Lower lobe of right lung (tissue), 2 donors: ENCODE data around the gene NGEF. TPM values are rescaled to one million over a fixed set of nuclear protein-coding genes. Genes with fewer than 3 reads are reported as not detected.

Experiments used
- ATAC-seq, 2 donors: fragments of 200-7000 bp; cut with Tn5 transposase; one replicate each; pipeline ENCODE4 v1.9.1; 2020 to 2022; ENCODE audit warnings: mild to moderate bottlenecking in 2 of 2, moderate library complexity in 2 of 2
- DNase-seq: peaks from one replicate; pipeline ENCODE4 v3.0.0-alpha.2; 2020
- H3K27ac ChIP-seq: fragments of 200-600 bp; one replicate; pipeline ENCODE4 v1.8.0; 2022
- H3K27me3 ChIP-seq: fragments of 200-600 bp; one replicate; pipeline ENCODE4 v1.8.0; 2022; ENCODE audit warnings: low read depth
- H3K36me3 ChIP-seq: fragments of 200-600 bp; one replicate; pipeline ENCODE4 v1.8.0; 2022; ENCODE audit warnings: mild to moderate bottlenecking
- H3K4me1 ChIP-seq: fragments of 200-600 bp; one replicate; pipeline ENCODE4 v1.8.0; 2022
- H3K4me3 ChIP-seq: fragments of 200-600 bp; one replicate; pipeline ENCODE4 v1.8.0; 2022; ENCODE audit warnings: mild to moderate bottlenecking
- H3K9me3 ChIP-seq: fragments of 200-600 bp; one replicate; pipeline ENCODE4 v1.8.0; 2022
- intact Hi-C: fragments of 100-400 bp; cut with DNase I; formaldehyde crosslinking; loops from one replicate; pipeline ENCODE4 v1.11.0; 2022
- total RNA-seq: library from RNA; stranded (reverse); fragmentation: NEBNext Ultra II Directional; extraction: Animal tissue kit (Norgen Biotek cat#: 25700); gene quantifications from one replicate; pipeline ENCODE4 v1.2.1, GENCODE V29; 2021
- TF ChIP-seq, protein P1 (sequence below): fragments of 200-600 bp; IDR thresholded peaks from one replicate; pipeline ENCODE4 v1.8.0; 2022; ENCODE audit warnings: antibody characterized with exemption, mild to moderate bottlenecking
- donor health status: DM: no; HTN: yes; CAD: no; lungs with severe emphysema.

NGEF gene
- total RNA-seq, 1 donor from 2014 or later: 1.7 TPM

DNA sequence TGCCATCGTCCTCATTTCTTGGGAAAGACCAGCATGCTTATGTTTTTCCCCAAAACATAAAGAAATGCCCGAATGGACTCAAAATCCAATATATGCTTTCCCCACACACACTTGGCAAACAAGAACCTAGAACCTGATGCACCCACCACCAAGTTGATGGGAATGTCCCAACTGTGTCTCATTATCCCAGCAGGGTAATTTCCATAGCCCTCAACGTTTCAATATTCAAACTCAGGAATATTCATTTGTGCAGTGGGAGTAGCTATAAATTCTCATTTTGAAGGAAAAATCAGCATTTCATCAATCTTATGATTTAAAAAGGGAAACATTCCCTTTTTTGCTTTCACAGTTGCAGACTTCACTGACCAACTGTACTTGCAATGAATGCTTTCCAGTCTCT, 92.3 kb downstream of the NGEF start:
- Histone ChIP-seq H3K4me3 (no peak overlapping the region), H3K9me3 (no peaks in the 10 kb centered on the region), H3K27me3 (peaks cover 27% of the 10 kb centered on the region), H3K27ac (no peak overlapping the region), H3K36me3 (no peaks in the 10 kb centered on the region), H3K4me1 (no peaks in the 10 kb centered on the region)
- TF ChIP-seq, protein P1, sequence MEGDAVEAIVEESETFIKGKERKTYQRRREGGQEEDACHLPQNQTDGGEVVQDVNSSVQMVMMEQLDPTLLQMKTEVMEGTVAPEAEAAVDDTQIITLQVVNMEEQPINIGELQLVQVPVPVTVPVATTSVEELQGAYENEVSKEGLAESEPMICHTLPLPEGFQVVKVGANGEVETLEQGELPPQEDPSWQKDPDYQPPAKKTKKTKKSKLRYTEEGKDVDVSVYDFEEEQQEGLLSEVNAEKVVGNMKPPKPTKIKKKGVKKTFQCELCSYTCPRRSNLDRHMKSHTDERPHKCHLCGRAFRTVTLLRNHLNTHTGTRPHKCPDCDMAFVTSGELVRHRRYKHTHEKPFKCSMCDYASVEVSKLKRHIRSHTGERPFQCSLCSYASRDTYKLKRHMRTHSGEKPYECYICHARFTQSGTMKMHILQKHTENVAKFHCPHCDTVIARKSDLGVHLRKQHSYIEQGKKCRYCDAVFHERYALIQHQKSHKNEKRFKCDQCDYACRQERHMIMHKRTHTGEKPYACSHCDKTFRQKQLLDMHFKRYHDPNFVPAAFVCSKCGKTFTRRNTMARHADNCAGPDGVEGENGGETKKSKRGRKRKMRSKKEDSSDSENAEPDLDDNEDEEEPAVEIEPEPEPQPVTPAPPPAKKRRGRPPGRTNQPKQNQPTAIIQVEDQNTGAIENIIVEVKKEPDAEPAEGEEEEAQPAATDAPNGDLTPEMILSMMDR: no peak
- intact Hi-C loops: no loop called here
- ATAC-seq (no peak), DNase-seq (no peak)

- Histone ChIP-seq H3K27ac (no peak overlapping the region), H3K27me3 (peaks cover 24% of the 10 kb centered on the region), H3K9me3 (no peaks in the 10 kb centered on the region), H3K4me1 (no peaks in the 10 kb centered on the region), H3K36me3 (no peaks in the 10 kb centered on the region), H3K4me3 (no peak overlapping the region)
- no peak for ATAC-seq
- TF ChIP-seq, protein P1: no peak
- intact Hi-C loops: no loop called here
- DNase-seq: no peak
These were observed 93.0 kb downstream of the NGEF start for GRCh38 chr2:232920055-232920454.

GRCh38 chr2:232919141-232919540, 93.9 kb downstream of the NGEF start:
- Histone ChIP-seq H3K9me3 (no peaks in the 10 kb centered on the region), H3K4me1 (no peaks in the 10 kb centered on the region), H3K36me3 (no peaks in the 10 kb centered on the region), H3K4me3 (no peak overlapping the region), H3K27ac (no peak overlapping the region), H3K27me3 (peaks cover 17% of the 10 kb centered on the region)
- intact Hi-C loops: no loop called here
- TF ChIP-seq, protein P1: no peak
- ATAC-seq: no peak
- DNase-seq: no peak

GRCh38 chr2:232913903-232914302, 99.2 kb downstream of the NGEF start:
- Histone ChIP-seq H3K4me1 (no peaks in the 10 kb centered on the region), H3K9me3 (peaks cover 10% of the 10 kb centered on the region), H3K27ac (no peak overlapping the region), H3K27me3 (peaks cover 12% of the 10 kb centered on the region), H3K36me3 (no peaks in the 10 kb centered on the region), H3K4me3 (no peak overlapping the region)
- ATAC-seq: no peak
- intact Hi-C loops: no loop called here
- no peak for DNase-seq
- TF ChIP-seq, protein P1: no peak

DNA sequence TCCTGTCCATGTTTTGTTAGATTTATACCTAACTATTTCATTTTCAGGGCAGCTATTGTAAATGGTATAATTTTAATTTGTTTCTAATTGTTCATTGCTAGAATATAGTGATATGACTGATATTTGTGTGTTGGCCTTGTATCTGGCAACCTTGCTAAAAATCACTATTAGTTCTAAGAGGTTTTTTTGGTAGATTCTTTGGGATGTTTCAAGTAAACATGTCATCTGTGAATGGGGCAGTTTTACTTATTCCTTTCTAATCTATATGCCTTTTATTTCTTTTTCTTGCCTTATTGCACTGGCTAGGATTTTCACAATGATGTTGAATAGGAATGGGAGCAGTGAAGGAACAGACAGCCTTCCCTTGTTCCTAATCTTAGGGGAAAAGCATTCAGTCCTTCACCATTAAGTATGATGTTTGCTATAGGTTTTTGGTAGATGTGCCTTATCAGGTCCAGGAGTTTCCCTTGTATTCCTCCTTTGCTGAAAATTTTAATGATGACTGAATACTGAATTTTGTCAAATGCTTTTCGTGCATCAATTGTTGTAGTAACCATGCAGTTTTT, 101.3 kb downstream of the NGEF start:
- Histone ChIP-seq H3K4me3 (no peak overlapping the region), H3K36me3 (no peaks in the 10 kb centered on the region), H3K4me1 (no peaks in the 10 kb centered on the region), H3K9me3 (peaks cover 10% of the 10 kb centered on the region), H3K27me3 (peaks cover 8% of the 10 kb centered on the region), H3K27ac (no peak overlapping the region)
- no peak for ATAC-seq
- intact Hi-C loops: no loop called here
- DNase-seq: no peak
- TF ChIP-seq, protein P1: no peak
